Activated B cell treated with CpG ODN at 0.5 μM for 24 hours (primary cell): ENCODE data around the gene KIFC1. TPM values are rescaled to one million over a fixed set of nuclear protein-coding genes. Genes with fewer than 3 reads are reported as not detected.
A peak's percentile ranks its signal among the peaks of the same experiment; 100 is the strongest.

ENCODE experiments used
- ATAC-seq: fragments of 200-7000 bp; cut with Tn5 transposase; one replicate; pipeline ENCODE4 v1.10.0; 2021; ENCODE audit warnings: low read depth, mild to moderate bottlenecking, moderate library complexity
- CTCF ChIA-PET: fragments of 350-600 bp; sonication (Branson Sonifier 250); formaldehyde crosslinking; loops from one replicate; lab custom pipeline; 2021; ENCODE audit warnings: antibody characterized with exemption; lab: Charles Lee
- POLR2A ChIA-PET: fragments of 350-600 bp; sonication (Branson Sonifier 250); formaldehyde crosslinking; loops from one replicate; lab custom pipeline; 2021; ENCODE audit warnings: antibody characterized with exemption; lab: Charles Lee
- DNase-seq: peaks from one replicate; pipeline ENCODE4 v3.0.0; 2022
- H3K27ac Mint-ChIP-seq: one replicate; pipeline ENCODE4 v1.8.0; 2020; ENCODE audit warnings: mixed read lengths
- H3K27me3 Mint-ChIP-seq: one replicate; pipeline ENCODE4 v1.8.0; 2021; ENCODE audit warnings: mixed read lengths
- H3K36me3 Mint-ChIP-seq: one replicate; pipeline ENCODE4 v1.8.0; 2021; ENCODE audit warnings: low read depth, mixed read lengths
- H3K4me1 Mint-ChIP-seq: one replicate; pipeline ENCODE4 v1.8.0; 2021; ENCODE audit warnings: mixed read lengths
- H3K4me3 Mint-ChIP-seq: one replicate; pipeline ENCODE4 v1.8.0; 2020; ENCODE audit warnings: mild to moderate bottlenecking, mixed read lengths
- H3K9me3 Mint-ChIP-seq: one replicate; pipeline ENCODE4 v1.8.0; 2020; ENCODE audit warnings: mixed read lengths
- CTCF ChIP-seq: fragments of 200-600 bp; IDR thresholded peaks from one replicate; pipeline ENCODE4 v1.8.0; 2022; ENCODE audit warnings: antibody characterized with exemption, mild to moderate bottlenecking
- intact Hi-C: fragments of 100-400 bp; cut with micrococcal nuclease; formaldehyde crosslinking; loops from one replicate; pipeline ENCODE4 v1.15.1; 2024
- total RNA-seq: library from RNA; stranded (reverse); gene quantifications from 2 replicates; pipeline ENCODE4 v1.2.3, GENCODE V29; 2022

KIFC1 gene
- total RNA-seq, 1 donor from 2014 or later: 2.2 TPM

GRCh38 chr6:33406126-33406525 is 14.5 kb downstream of the KIFC1 start:
- H3K4me3 Mint-ChIP-seq: no peak overlapping the region

GRCh38 chr6:33407132-33407718 is 15.6 kb downstream of the KIFC1 start:
- ChIA-PET CTCF (interaction anchor here (0.6 kb wide), 1 partner anchor 22 kb away, joined by 3 read pairs; no protein-coding TSS in a partner anchor), POLR2A (interaction anchor here (0.6 kb wide), 1 partner anchor 10 kb away, joined by 3 read pairs; the partner anchor contains the start of gene CUTA)
- Mint-ChIP-seq H3K4me3 (no peak overlapping the region), H3K27me3 (no peaks in the 10 kb centered on the region), H3K4me1 (peaks cover 18% of the 10 kb centered on the region), H3K9me3 (no peaks in the 10 kb centered on the region), H3K36me3 (peaks cover 3% of the 10 kb centered on the region), H3K27ac (peak overlapping the region; percentile 50)
- TF ChIP-seq CTCF: no peak
- ATAC-seq (no peak), DNase-seq (no peak)
- intact Hi-C loops: no loop called here

More at GRCh38 chr6:33406126-33406525, 14.5 kb downstream of the KIFC1 start:
- no peak for DNase-seq
- no peak for TF ChIP-seq CTCF
- ChIA-PET POLR2A (no interaction called here), CTCF (no interaction called here)
- no peaks in the 10 kb centered on the region for H3K27me3 Mint-ChIP-seq
- H3K27ac Mint-ChIP-seq: no peak overlapping the region
- ATAC-seq: no peak
- H3K9me3 Mint-ChIP-seq: no peaks in the 10 kb centered on the region
- H3K36me3 Mint-ChIP-seq: no peaks in the 10 kb centered on the region
- intact Hi-C loops: no loop called here
- peaks cover 9% of the 10 kb centered on the region for H3K4me1 Mint-ChIP-seq

GRCh38 chr6:33410050-33410710 is 18.6 kb downstream of the KIFC1 start:
- H3K4me3 Mint-ChIP-seq: peak overlapping the region; percentile 88
- DNase-seq: peak; percentile 93
- POLR2A ChIA-PET: interaction anchor here (0.5 to 3.0 kb wide), 29 partner anchors 9 to 1233 kb away, joined by 3 to 22 read pairs (median 5); partner anchors contain the start of genes B3GALT4, BAK1, CUTA and KIFC1
- no peaks in the 10 kb centered on the region for H3K9me3 Mint-ChIP-seq
- H3K27ac Mint-ChIP-seq: peak overlapping the region; percentile 87
- peaks cover 32% of the 10 kb centered on the region for H3K36me3 Mint-ChIP-seq
- peaks cover 47% of the 10 kb centered on the region for H3K4me1 Mint-ChIP-seq
- intact Hi-C loops: loop anchor here (1.0 to 10.0 kb wide), 9 partner anchors 8 to 1283 kb away; partner anchors contain the start of genes ATF6B, CUTA, HLA-DOA and KIFC1
- TF ChIP-seq CTCF: no peak
- ATAC-seq: peak; percentile 74
- no peaks in the 10 kb centered on the region for H3K27me3 Mint-ChIP-seq
- CTCF ChIA-PET: no interaction called here

GRCh38 chr6:33410711-33411631 is 19.3 kb downstream of the KIFC1 start, which contains the start of gene PHF1:
TSS of gene PHF1 (plus strand) at chr6:33411014. CDS start at chr6:33412264, 1,250 bp downstream.
- CTCF ChIA-PET: no interaction called here
- peak within 1 kb of the TSS; percentile 87 for H3K27ac Mint-ChIP-seq
- POLR2A ChIA-PET: interaction anchor here (0.5 to 3.0 kb wide), 28 partner anchors 8 to 439 kb away, joined by 3 to 22 read pairs (median 6); partner anchors contain the start of genes B3GALT4, BAK1, CUTA and HSD17B8
- peaks cover 55% of the 10 kb centered on the region for H3K4me1 Mint-ChIP-seq
- ATAC-seq: peak; percentile 60
- intact Hi-C loops: loop anchor here (1.0 to 10.0 kb wide), 9 partner anchors 7 to 1284 kb away; partner anchors contain the start of genes ATF6B, CUTA, HLA-DOA and KIFC1
- H3K9me3 Mint-ChIP-seq: no peaks in the 10 kb centered on the region
- peak within 1 kb of the TSS; percentile 88 for H3K4me3 Mint-ChIP-seq
- DNase-seq: peak; percentile 86
- no peaks in the 10 kb centered on the region for H3K27me3 Mint-ChIP-seq
- H3K36me3 Mint-ChIP-seq: peaks cover 40% of the 10 kb centered on the region
- no peak for TF ChIP-seq CTCF
